ENCODE measurements around the gene GALNTL6. TPM values are rescaled to one million over a fixed set of nuclear protein-coding genes. Genes with fewer than 3 reads are reported as not detected.

The GALNTL6 gene
- total and polyA plus RNA-seq, 2 of the 4 experiments (the other 2 are of a cell fraction): under 0.01 TPM; not detected in 1

- no peak for ATAC-seq (ENCODE audit: low read depth)
- no peaks in the 10 kb centered on the region for H4K20me1 ChIP-seq (ENCODE audit: insufficient read depth, low read length)
Observed at GRCh38 chr4:172547724-172548123, 734.5 kb downstream of the GALNTL6 start.

More at GRCh38 chr4:172547724-172548123, 734.5 kb downstream of the GALNTL6 start:
- H3K9ac ChIP-seq (ENCODE audit: low read depth, low read length): no peak overlapping the region
- no TSS peak for BruUV-seq (replicated peaks)
- no peaks in the 10 kb centered on the region for H3K36me3 ChIP-seq (ENCODE audit: control insufficient read depth, insufficient read depth, low read length)
- no peaks in the 10 kb centered on the region for H3K79me1 ChIP-seq (ENCODE audit: low read depth in 1 of 2, low read length in 2 of 2)
- TF ChIP-seq ELK1 (IDR thresholded peaks at IDR 0.05; ENCODE audit: borderline replicate concordance, low read depth, low read length) (no peak), MAZ (IDR thresholded peaks at IDR 0.05; ENCODE audit: borderline replicate concordance, low read depth, low read length) (no peak), CHD1 (IDR thresholded peaks at IDR 0.05; ENCODE audit: low read depth, low read length) (no peak), RCOR1 (IDR thresholded peaks at IDR 0.05; ENCODE audit: insufficient replicate concordance, low read length) (no peak), CTCF (conservative IDR thresholded peaks at IDR 0.05; ENCODE audit: low read depth, low read length) (no peak), POLR2A (IDR thresholded peaks at IDR 0.05; ENCODE audit: low read depth, low read length) (no peak), SMC3 (IDR thresholded peaks at IDR 0.05; ENCODE audit: low read depth, low read length) (no peak), MXI1 (IDR thresholded peaks at IDR 0.05; ENCODE audit: borderline replicate concordance, low read depth, low read length) (no peak), USF2 (IDR thresholded peaks at IDR 0.05; ENCODE audit: low read depth, low read length) (no peak), BHLHE40 (IDR thresholded peaks at IDR 0.05; ENCODE audit: low read depth, low read length) (no peak), NFE2L2 (IDR thresholded peaks at IDR 0.05; ENCODE audit: low read depth, low read length) (no peak), FOS (IDR thresholded peaks at IDR 0.05; ENCODE audit: low read depth, low read length) (no peak), MAFK (IDR thresholded peaks at IDR 0.05; ENCODE audit: low read depth, low read length) (no peak), RAD21 (IDR thresholded peaks at IDR 0.05; ENCODE audit: low read length) (no peak), CEBPB (IDR thresholded peaks at IDR 0.05; ENCODE audit: low read depth, low read length) (no peak), RFX5 (IDR thresholded peaks at IDR 0.05; ENCODE audit: low read depth, low read length) (no peak)
- no peak overlapping the region for H2AK9ac ChIP-seq (replicated peaks; ENCODE audit: low read depth, low read length, poor library complexity)
- no peak overlapping the region for H3K23ac ChIP-seq (ENCODE audit: low read depth, low read length)
- no peaks in the 10 kb centered on the region for H3K4me1 ChIP-seq (ENCODE audit: control insufficient read depth, insufficient read depth, low read length)
- no peak overlapping the region for H2AK5ac ChIP-seq (ENCODE audit: low read depth, low read length)
- dilution Hi-C loops (cut with HindIII; ENCODE audit: low sequenced_read_pairs, unreplicated experiment) (no loop called here), in situ Hi-C loops (cut with MboI; ENCODE audit: low sequenced_read_pairs) (no loop called here), intact Hi-C loops (cut with micrococcal nuclease) (no loop called here)
- no peak overlapping the region for H2BK120ac ChIP-seq (ENCODE audit: low read depth, low read length)
- H2AFZ ChIP-seq (replicated peaks; ENCODE audit: low read length, poor library complexity): no peak overlapping the region
- no peak overlapping the region for H3K4me2 ChIP-seq (ENCODE audit: low read depth, low read length)
- DNase-seq: no peak
- no peak overlapping the region for H2BK15ac ChIP-seq (ENCODE audit: low read depth, low read length)
- H3K9me1 ChIP-seq (ENCODE audit: insufficient read depth, low read length): no peaks in the 10 kb centered on the region
- H4K91ac ChIP-seq (ENCODE audit: insufficient read depth, low read depth, low read length): no peak overlapping the region
- no peaks in the 10 kb centered on the region for H3K27me3 ChIP-seq (ENCODE audit: control insufficient read depth, insufficient read depth, low read length)
- 62% methylated on average over 2 of the region's 3 CpGs; no CpG with 5 or more reads in 1 of the 2 experiments for WGBS, 2 experiments (ENCODE audit: extremely low coverage in 2 of 2, insufficient read length in 1 of 2)
- no peak overlapping the region for H4K5ac ChIP-seq (ENCODE audit: low read depth, low read length)
- ChIA-PET CTCF (no interaction called here), POLR2A (ENCODE audit: unreplicated experiment) (no interaction called here)
- H3K56ac ChIP-seq (ENCODE audit: extremely low read depth, insufficient read depth, low read length): no peak overlapping the region
- H2BK5ac ChIP-seq (ENCODE audit: low read depth, low read length, poor library complexity, severe bottlenecking): no peak overlapping the region
- no peak overlapping the region for H3K4ac ChIP-seq (ENCODE audit: low read depth, low read length)
- no peak overlapping the region for H3K4me3 ChIP-seq (ENCODE audit: insufficient read depth, low read depth, low read length)
- H3K27ac ChIP-seq (ENCODE audit: insufficient read depth, low read length): no peak overlapping the region
- H3K9me3 ChIP-seq (ENCODE audit: control insufficient read depth, insufficient read depth, low read length): 0 out of 2 replicates have a peak, but pooled peaks cover 2% of the 10 kb centered on the region
- H2BK20ac ChIP-seq (ENCODE audit: low read depth, low read length): no peak overlapping the region
- H3K14ac ChIP-seq (replicated peaks; ENCODE audit: low read depth, low read length): no peak overlapping the region
- H4K8ac ChIP-seq (ENCODE audit: low read depth in 2 of 2, low read length in 2 of 2): no peak overlapping the region
- H3K18ac ChIP-seq (ENCODE audit: low read depth, low read length): no peak overlapping the region
